Gastrocnemius medialis (tissue), 4 donors: ENCODE data around the gene FLNC.

Source experiments
- CTCF ChIP-seq, 5 experiments: fragments of 450-650 bp in 3 of 5; fragments of 200-600 bp in 2 of 5; sonication (generic) in 2 of 5; IDR thresholded peaks in 4 of 5; conservative IDR thresholded peaks in 1 of 5; 1 replicate in 4 of 5; 2 replicates in 1 of 5; pipeline ENCODE4 v1.5.1; 2016 to 2019; ENCODE audit warnings: antibody characterized with exemption in 5 of 5, mild to moderate bottlenecking in 3 of 5, moderate library complexity in 3 of 5
- POLR2A ChIP-seq, 2 donors: fragments of 450-650 bp; IDR thresholded peaks; one replicate each; pipeline ENCODE4 v1.6.1; 2017; ENCODE audit warnings: antibody characterized with exemption in 2 of 2, mild to moderate bottlenecking in 2 of 2, moderate library complexity in 2 of 2

GRCh38 chr7:128849156-128849515 lies 18.9 kb downstream of the FLNC start:
- TF ChIP-seq CTCF (IDR thresholded peaks at IDR 0.05 in 4 of 5, conservative IDR thresholded peaks at IDR 0.05 in 1 of 5) = no peak
- TF ChIP-seq POLR2A (IDR thresholded peaks at IDR 0.05) = no peak
